GM19452 (cell line): ENCODE data around the gene RHBDD1.

Experiments
- ATAC-seq: cut with Tn5 transposase; IDR thresholded peaks from one replicate; pipeline ENCODE4 v1.9.1; 2021; ENCODE audit not compliant: unreplicated experiment

The RHBDD1 gene

GRCh38 chr2:226910384-226910783, 74.5 kb downstream of the RHBDD1 start:
- no peak for ATAC-seq

GRCh38 chr2:226911932-226912331, 76.1 kb downstream of the RHBDD1 start:
- no peak for ATAC-seq

GRCh38 chr2:226913641-226914040, 77.8 kb downstream of the RHBDD1 start:
- no peak for ATAC-seq

- peak; percentile 3 for ATAC-seq
Measured at GRCh38 chr2:226915846-226916360, 80.0 kb downstream of the RHBDD1 start.

GRCh38 chr2:226916669-226917068, 80.8 kb downstream of the RHBDD1 start:
- peak; percentile 77 for ATAC-seq

GRCh38 chr2:226932443-226932842, 96.6 kb downstream of the RHBDD1 start:
- ATAC-seq: no peak

GRCh38 chr2:226934546-226935201, 98.8 kb downstream of the RHBDD1 start:
- no peak for ATAC-seq

- ATAC-seq: no peak
Measured at GRCh38 chr2:226943862-226944620, 108.2 kb downstream of the RHBDD1 start.

- no peak for ATAC-seq
Measured at GRCh38 chr2:226953206-226953605, 117.4 kb downstream of the RHBDD1 start.

GRCh38 chr2:226953826-226954225, 118.0 kb downstream of the RHBDD1 start:
- ATAC-seq: no peak

- ATAC-seq: no peak
Measured at GRCh38 chr2:226956659-226957058, 120.8 kb downstream of the RHBDD1 start.

- no peak for ATAC-seq
Measured at GRCh38 chr2:226959418-226959817, 123.6 kb downstream of the RHBDD1 start.

- ATAC-seq: no peak
Measured at GRCh38 chr2:226962176-226962773, 126.4 kb downstream of the RHBDD1 start.

- no peak for ATAC-seq
Measured at GRCh38 chr2:226963528-226963927, 127.7 kb downstream of the RHBDD1 start.

GRCh38 chr2:226965376-226965775, 129.5 kb downstream of the RHBDD1 start:
- no peak for ATAC-seq

- ATAC-seq: no peak
Measured at GRCh38 chr2:226969417-226970080, 133.7 kb downstream of the RHBDD1 start.

- ATAC-seq: peak; percentile 53
Measured at GRCh38 chr2:226970362-226970761, 134.5 kb downstream of the RHBDD1 start.

GRCh38 chr2:226971084-226971483, 135.2 kb downstream of the RHBDD1 start:
- ATAC-seq: peak; percentile 57

GRCh38 chr2:226971770-226972169, 135.9 kb downstream of the RHBDD1 start:
- peak; percentile 48 for ATAC-seq

GRCh38 chr2:226973816-226974215, 138.0 kb downstream of the RHBDD1 start:
- no peak for ATAC-seq

- ATAC-seq: no peak
Measured at GRCh38 chr2:226977775-226978190, 141.9 kb downstream of the RHBDD1 start.
